GM18909 (cell line): ENCODE results near the gene TEX261.

Experiments used
- ATAC-seq: cut with Tn5 transposase; IDR thresholded peaks from one replicate; pipeline ENCODE4 v1.9.1; 2021; ENCODE audit warnings: mild to moderate bottlenecking; ENCODE audit not compliant: unreplicated experiment, poor library complexity

Gene TEX261

GRCh38 chr2:70983506-70984227 lies 11.0 kb downstream of the TEX261 start:
- no peak for ATAC-seq

GRCh38 chr2:70982971-70983370 lies 11.7 kb downstream of the TEX261 start:
- ATAC-seq, result no peak

GRCh38 chr2:70981866-70982810 lies 12.5 kb downstream of the TEX261 start:
- no peak for ATAC-seq

GRCh38 chr2:70981421-70981820 lies 13.3 kb downstream of the TEX261 start:
- ATAC-seq, result no peak

GRCh38 chr2:70979626-70980025 lies 15.0 kb downstream of the TEX261 start:
- no peak for ATAC-seq

- no peak for ATAC-seq
These were observed 15.5 kb downstream of the TEX261 start for GRCh38 chr2:70979180-70979488.

GRCh38 chr2:70978341-70979179 lies 16.1 kb downstream of the TEX261 start, which contains the start of gene ANKRD53:
ANKRD53 (plus strand) TSS chr2:70978630; CDS start chr2:70978646, 16 bp downstream.
- ATAC-seq, result peak; percentile 32

GRCh38 chr2:70977605-70978205 lies 17.0 kb downstream of the TEX261 start:
- ATAC-seq, result no peak

- no peak for ATAC-seq
These were observed 19.4 kb downstream of the TEX261 start for GRCh38 chr2:70975237-70975636.

- ATAC-seq, result no peak
These were observed 20.1 kb downstream of the TEX261 start for GRCh38 chr2:70974592-70974991.

GRCh38 chr2:70967189-70967588 lies 27.5 kb downstream of the TEX261 start:
- no peak for ATAC-seq

- ATAC-seq, result no peak
These were observed 28.0 kb downstream of the TEX261 start for GRCh38 chr2:70966681-70967080.

GRCh38 chr2:70965506-70965905 lies 29.2 kb downstream of the TEX261 start:
- ATAC-seq, result no peak

- peak; percentile 82 for ATAC-seq
These were observed 29.9 kb downstream of the TEX261 start for GRCh38 chr2:70964596-70965386.

GRCh38 chr2:70964133-70964532 lies 30.5 kb downstream of the TEX261 start:
- no peak for ATAC-seq

- no peak for ATAC-seq
These were observed 31.5 kb downstream of the TEX261 start for GRCh38 chr2:70962885-70963878.

- ATAC-seq, result no peak
These were observed 32.3 kb downstream of the TEX261 start for GRCh38 chr2:70962211-70962884.

GRCh38 chr2:70961648-70961994 lies 33.1 kb downstream of the TEX261 start:
- ATAC-seq, result no peak
